PC-9 (cell line): Measurements from ENCODE around the gene LRP8. TPM values are rescaled to one million over a fixed set of nuclear protein-coding genes. Genes with fewer than 3 reads are reported as not detected.

Source experiments
- BruUV-seq: library from RNA; stranded (reverse); fragments of 400-500 nt; replicated peaks from 2 replicates; lab custom pipeline; 2021; lab: Mats Ljungman, UMichigan
- CTCF ChIA-PET: fragments of 300-600 bp; sonication (Branson Sonifier 250); formaldehyde crosslinking; loops from one replicate; lab custom pipeline; 2022; ENCODE audit warnings: antibody characterized with exemption; lab: Charles Lee
- POLR2A ChIA-PET: fragments of 300-600 bp; sonication (Branson Sonifier 250); formaldehyde crosslinking; loops from one replicate; lab custom pipeline; 2022; ENCODE audit warnings: antibody characterized with exemption; ENCODE audit not compliant: unreplicated experiment; lab: Charles Lee
- DNase-seq, 2 experiments: peaks; one replicate each; pipeline versions ENCODE4 v3.0.0 to v3.0.0-alpha.2; 2015 to 2022; ENCODE audit warnings: mixed read lengths in 1 of 2
- H2AFZ ChIP-seq: fragments of 200-600 bp; sonication (generic); 2 replicates; pipeline ENCODE4 v1.8.1; 2017; ENCODE audit warnings: antibody characterized with exemption
- H3F3A ChIP-seq: fragments of 200-600 bp; sonication (generic); 2 replicates; pipeline ENCODE4 v1.8.1; 2017; ENCODE audit warnings: antibody characterized with exemption, mild to moderate bottlenecking, low read depth; ENCODE audit not compliant: insufficient read depth
- H3K27ac ChIP-seq: fragments of 200-600 bp; sonication (generic); 2 replicates; pipeline ENCODE4 v1.6.1; 2016; ENCODE audit warnings: mixed run types
- H3K27me3 ChIP-seq: fragments of 200-600 bp; sonication (generic); 2 replicates; pipeline ENCODE4 v1.6.1; 2016; ENCODE audit warnings: low read depth, mixed run types; ENCODE audit not compliant: insufficient read depth
- H3K36me3 ChIP-seq: fragments of 200-600 bp; sonication (generic); 2 replicates; pipeline ENCODE4 v1.6.1; 2016; ENCODE audit warnings: low read depth, mixed run types
- H3K4me1 ChIP-seq: fragments of 200-600 bp; sonication (generic); replicated peaks from 2 replicates; pipeline ENCODE4 v1.6.1; 2016; ENCODE audit warnings: mixed run types; ENCODE audit not compliant: insufficient read depth
- H3K4me2 ChIP-seq: fragments of 200-600 bp; sonication (generic); 2 replicates; pipeline ENCODE4 v1.6.1; 2017; ENCODE audit warnings: mixed run types
- H3K4me3 ChIP-seq: fragments of 200-600 bp; sonication (generic); 2 replicates; pipeline ENCODE4 v1.6.1; 2016; ENCODE audit warnings: mixed run types
- H3K79me2 ChIP-seq: fragments of 200-600 bp; sonication (generic); 2 replicates; pipeline ENCODE4 v1.6.1; 2017; ENCODE audit warnings: low read depth, mixed run types
- H3K9me2 ChIP-seq: fragments of 200-600 bp; sonication (generic); 2 replicates; pipeline ENCODE4 v1.8.1; 2017; ENCODE audit warnings: mild to moderate bottlenecking; ENCODE audit not compliant: insufficient read depth
- H3K9me3 ChIP-seq: fragments of 200-600 bp; sonication (generic); 2 replicates; pipeline ENCODE4 v1.8.1; 2016; ENCODE audit warnings: low read depth; ENCODE audit not compliant: insufficient read depth
- H4K20me1 ChIP-seq: fragments of 200-600 bp; sonication (generic); 2 replicates; pipeline ENCODE4 v1.8.1; 2017; ENCODE audit not compliant: insufficient read depth
- EZH2 ChIP-seq: fragments of 200-600 bp; sonication (generic); IDR thresholded peaks from 2 replicates; pipeline ENCODE4 v1.8.0; 2017; ENCODE audit warnings: antibody characterized with exemption, low read depth
- intact Hi-C: fragments of 100-400 bp; cut with micrococcal nuclease; formaldehyde crosslinking; loops from one replicate; pipeline ENCODE4 v1.10.0; 2022; ENCODE audit not compliant: unreplicated experiment
- total RNA-seq: library from RNA; stranded (reverse); gene quantifications from 2 replicates; pipeline ENCODE4 v1.2.3, GENCODE V29; 2021
- TF ChIP-seq, protein P1 (sequence below): fragments of 200-600 bp; sonication (generic); conservative IDR thresholded peaks from 2 replicates; pipeline ENCODE4 v1.6.1; 2017; ENCODE audit warnings: mixed run types, antibody characterized with exemption, mild to moderate bottlenecking, moderate library complexity

The LRP8 gene
- total RNA-seq, 1 experiment from 2014 or later = 85.3 TPM

DNA sequence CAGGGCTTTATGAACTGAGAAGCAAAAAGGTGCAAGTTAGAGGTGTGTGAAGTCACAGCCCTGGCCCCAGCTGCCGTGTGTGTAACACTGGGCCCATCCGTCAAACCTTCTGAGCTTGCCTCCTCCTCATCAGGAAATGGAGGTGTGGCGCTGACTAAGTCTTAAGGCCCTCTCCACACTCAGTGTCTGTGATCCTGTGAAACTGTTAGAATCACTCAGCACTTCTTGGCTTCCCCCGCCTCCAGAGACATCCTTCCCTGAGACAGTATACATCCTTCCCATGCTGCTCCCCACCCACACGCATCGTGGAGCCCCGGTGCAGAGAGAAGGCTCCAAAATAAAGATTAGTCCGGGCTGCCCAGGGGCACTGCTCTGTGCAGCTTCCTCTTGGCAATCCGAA lies 33.3 kb downstream of the LRP8 start:
- intact Hi-C loops = loop anchor here (1.0 kb wide), 1 partner anchor 9 kb away; no protein-coding TSS in a partner anchor
- Histone ChIP-seq H4K20me1 (peaks cover 39% of the 10 kb centered on the region), H3K9me3 (no peaks in the 10 kb centered on the region), H3K27me3 (no peaks in the 10 kb centered on the region), H3K79me2 (peaks cover 38% of the 10 kb centered on the region; the same call in 1 of the 2 replicates), H3K27ac (no peak overlapping the region), H3K36me3 (no peaks in the 10 kb centered on the region), H3F3A (peaks cover 6% of the 10 kb centered on the region; the same call in 1 of the 2 replicates), H3K4me3 (no peak overlapping the region), H3K4me1 (peaks cover 17% of the 10 kb centered on the region), H3K4me2 (no peak overlapping the region), H2AFZ (no peak overlapping the region), H3K9me2 (no peaks in the 10 kb centered on the region)
- TF ChIP-seq EZH2 = no peak
- TF ChIP-seq, protein P1, sequence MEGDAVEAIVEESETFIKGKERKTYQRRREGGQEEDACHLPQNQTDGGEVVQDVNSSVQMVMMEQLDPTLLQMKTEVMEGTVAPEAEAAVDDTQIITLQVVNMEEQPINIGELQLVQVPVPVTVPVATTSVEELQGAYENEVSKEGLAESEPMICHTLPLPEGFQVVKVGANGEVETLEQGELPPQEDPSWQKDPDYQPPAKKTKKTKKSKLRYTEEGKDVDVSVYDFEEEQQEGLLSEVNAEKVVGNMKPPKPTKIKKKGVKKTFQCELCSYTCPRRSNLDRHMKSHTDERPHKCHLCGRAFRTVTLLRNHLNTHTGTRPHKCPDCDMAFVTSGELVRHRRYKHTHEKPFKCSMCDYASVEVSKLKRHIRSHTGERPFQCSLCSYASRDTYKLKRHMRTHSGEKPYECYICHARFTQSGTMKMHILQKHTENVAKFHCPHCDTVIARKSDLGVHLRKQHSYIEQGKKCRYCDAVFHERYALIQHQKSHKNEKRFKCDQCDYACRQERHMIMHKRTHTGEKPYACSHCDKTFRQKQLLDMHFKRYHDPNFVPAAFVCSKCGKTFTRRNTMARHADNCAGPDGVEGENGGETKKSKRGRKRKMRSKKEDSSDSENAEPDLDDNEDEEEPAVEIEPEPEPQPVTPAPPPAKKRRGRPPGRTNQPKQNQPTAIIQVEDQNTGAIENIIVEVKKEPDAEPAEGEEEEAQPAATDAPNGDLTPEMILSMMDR = no peak
- POLR2A ChIA-PET = no interaction called here
- no TSS peak for BruUV-seq
- DNase-seq = no peak
- CTCF ChIA-PET = no interaction called here

DNA sequence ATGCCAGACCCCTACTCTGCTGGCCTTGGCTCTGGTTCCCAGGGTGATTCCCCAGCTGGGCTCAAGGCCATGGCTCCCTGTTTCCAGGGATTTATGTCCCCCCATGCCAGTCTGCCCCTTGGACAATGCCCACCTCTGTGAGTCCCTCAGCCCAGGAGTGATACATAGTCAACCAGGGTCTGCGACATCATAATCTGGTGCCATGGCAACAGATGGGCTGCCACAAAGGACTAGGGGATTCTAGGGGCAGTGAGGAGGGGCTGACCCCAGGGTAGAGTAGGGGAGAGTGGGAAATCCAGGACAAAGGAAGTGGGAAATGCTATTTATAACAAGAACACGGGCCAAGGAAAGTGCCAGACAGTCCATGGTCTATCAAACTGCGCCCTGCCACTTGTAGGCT lies 33.8 kb downstream of the LRP8 start:
- Histone ChIP-seq H3K27me3 (no peaks in the 10 kb centered on the region), H4K20me1 (peaks cover 39% of the 10 kb centered on the region), H2AFZ (no peak overlapping the region), H3K9me3 (no peaks in the 10 kb centered on the region), H3K4me3 (no peak overlapping the region), H3K79me2 (peaks cover 38% of the 10 kb centered on the region; the same call in 1 of the 2 replicates), H3F3A (peaks cover 6% of the 10 kb centered on the region; the same call in 1 of the 2 replicates), H3K9me2 (no peaks in the 10 kb centered on the region), H3K4me2 (0 out of 2 replicates have a peak overlapping the region, but pooled peaks have one; percentile 17), H3K36me3 (no peaks in the 10 kb centered on the region; the same call in 1 of the 2 replicates), H3K4me1 (peaks cover 17% of the 10 kb centered on the region), H3K27ac (0 out of 2 replicates have a peak overlapping the region, but pooled peaks have one; percentile 36)
- no peak for DNase-seq
- CTCF ChIA-PET = no interaction called here
- intact Hi-C loops = loop anchor here (1.0 kb wide), 1 partner anchor 9 kb away; no protein-coding TSS in a partner anchor
- TF ChIP-seq, protein P1 = no peak
- no peak for TF ChIP-seq EZH2
- POLR2A ChIA-PET = no interaction called here
- BruUV-seq = no TSS peak

DNA sequence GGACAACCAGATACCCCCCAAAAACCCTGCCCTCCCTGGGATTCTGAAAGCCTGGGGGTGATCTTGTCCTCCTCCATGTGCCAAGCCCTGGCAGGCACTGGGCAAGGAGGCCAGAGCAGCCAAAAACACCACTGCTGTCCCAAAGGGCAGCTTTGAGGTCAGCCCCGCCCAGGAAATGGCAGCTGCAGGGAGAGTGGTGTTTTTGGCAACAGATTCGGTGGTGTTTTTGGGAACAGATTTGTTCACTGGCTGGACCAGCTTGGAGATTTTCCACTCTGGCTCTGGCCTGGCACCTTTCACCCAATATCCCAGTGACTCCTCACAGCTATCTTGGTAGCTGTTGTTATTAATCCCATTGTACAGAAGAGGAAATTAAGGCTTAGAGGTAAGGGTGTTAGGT lies 34.7 kb downstream of the LRP8 start:
- Histone ChIP-seq H3K9me2 (no peaks in the 10 kb centered on the region), H3F3A (peaks cover 6% of the 10 kb centered on the region; the same call in 1 of the 2 replicates), H3K36me3 (no peaks in the 10 kb centered on the region; the same call in 1 of the 2 replicates), H3K27ac (peak overlapping the region; percentile 36), H2AFZ (no peak overlapping the region), H3K9me3 (no peaks in the 10 kb centered on the region), H3K27me3 (no peaks in the 10 kb centered on the region), H3K4me2 (peak overlapping the region; percentile 17; the same call in 1 of the 2 replicates), H3K4me1 (peaks cover 17% of the 10 kb centered on the region), H3K4me3 (no peak overlapping the region), H4K20me1 (peaks cover 33% of the 10 kb centered on the region), H3K79me2 (peaks cover 33% of the 10 kb centered on the region; the same call in 1 of the 2 replicates)
- TF ChIP-seq, protein P1 = no peak
- TF ChIP-seq EZH2 = no peak
- POLR2A ChIA-PET = interaction anchor here (0.6 kb wide), 1 partner anchor 9 kb away, joined by 4 read pairs; no protein-coding TSS in a partner anchor
- CTCF ChIA-PET = no interaction called here
- no peak for DNase-seq
- intact Hi-C loops = no loop called here
- no TSS peak for BruUV-seq
